Prostate gland (tissue), 2 donors: ENCODE results near the gene ROR1.

Source experiments
- POLR2A ChIP-seq: fragments of 450-650 bp; IDR thresholded peaks from one replicate; pipeline ENCODE4 v1.6.1; 2016; ENCODE audit warnings: antibody characterized with exemption, mild to moderate bottlenecking
- POLR2AphosphoS5 ChIP-seq: sonication (generic); formaldehyde crosslinking; IDR thresholded peaks from one replicate; pipeline ENCODE4 v1.6.1; 2017; ENCODE audit warnings: antibody characterized with exemption
- TF ChIP-seq, protein P1 (sequence below), 4 experiments: fragments of 200-600 bp in 2 of 4; fragments of 450-650 bp in 2 of 4; sonication (generic) in 2 of 4; IDR thresholded peaks; 1 replicate in 3 of 4; 2 replicates in 1 of 4; pipeline ENCODE4 v1.5.1; 2016 to 2019; ENCODE audit warnings: antibody characterized with exemption in 4 of 4, mild to moderate bottlenecking in 2 of 4, moderate library complexity in 2 of 4

DNA sequence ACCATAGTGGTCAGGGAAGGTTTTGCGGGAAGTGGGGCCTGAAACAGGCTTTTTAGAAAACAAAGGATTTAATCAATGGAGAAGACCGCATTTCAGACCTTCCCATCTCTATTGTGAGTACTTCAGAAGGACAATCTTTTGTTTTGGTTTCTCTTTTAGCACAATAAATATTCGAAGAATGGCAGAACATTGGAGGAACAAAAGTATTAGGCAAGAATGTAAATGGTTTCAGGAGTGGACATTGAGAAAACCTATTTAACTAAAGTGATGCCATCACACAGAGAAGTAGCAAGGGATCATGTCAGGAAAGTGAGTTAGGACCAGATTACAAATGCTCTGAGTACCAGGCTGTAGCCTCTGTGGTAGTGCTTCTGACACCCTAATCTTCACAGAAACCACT, 402.8 kb downstream of the ROR1 start:
- TF ChIP-seq, protein P1, sequence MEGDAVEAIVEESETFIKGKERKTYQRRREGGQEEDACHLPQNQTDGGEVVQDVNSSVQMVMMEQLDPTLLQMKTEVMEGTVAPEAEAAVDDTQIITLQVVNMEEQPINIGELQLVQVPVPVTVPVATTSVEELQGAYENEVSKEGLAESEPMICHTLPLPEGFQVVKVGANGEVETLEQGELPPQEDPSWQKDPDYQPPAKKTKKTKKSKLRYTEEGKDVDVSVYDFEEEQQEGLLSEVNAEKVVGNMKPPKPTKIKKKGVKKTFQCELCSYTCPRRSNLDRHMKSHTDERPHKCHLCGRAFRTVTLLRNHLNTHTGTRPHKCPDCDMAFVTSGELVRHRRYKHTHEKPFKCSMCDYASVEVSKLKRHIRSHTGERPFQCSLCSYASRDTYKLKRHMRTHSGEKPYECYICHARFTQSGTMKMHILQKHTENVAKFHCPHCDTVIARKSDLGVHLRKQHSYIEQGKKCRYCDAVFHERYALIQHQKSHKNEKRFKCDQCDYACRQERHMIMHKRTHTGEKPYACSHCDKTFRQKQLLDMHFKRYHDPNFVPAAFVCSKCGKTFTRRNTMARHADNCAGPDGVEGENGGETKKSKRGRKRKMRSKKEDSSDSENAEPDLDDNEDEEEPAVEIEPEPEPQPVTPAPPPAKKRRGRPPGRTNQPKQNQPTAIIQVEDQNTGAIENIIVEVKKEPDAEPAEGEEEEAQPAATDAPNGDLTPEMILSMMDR (IDR thresholded peaks at IDR 0.05), result no peak
- TF ChIP-seq POLR2AphosphoS5 (no peak), POLR2A (no peak)
